Common myeloid progenitor, CD34-positive (primary cell): ENCODE data around the gene VIPR1.
"Not testable (repeated sequence)": the region's sequence is repeated elsewhere in the genome, so short reads cannot be mapped to it uniquely, and the experiment has no call there.

Source experiments
- CTCF ChIA-PET: fragments of 350-600 bp; sonication (Branson Sonifier 250); formaldehyde crosslinking; loops from one replicate; lab custom pipeline; 2021; ENCODE audit warnings: antibody characterized with exemption; lab: Charles Lee
- POLR2A ChIA-PET: fragments of 350-600 bp; sonication (Branson Sonifier 250); formaldehyde crosslinking; loops from one replicate; lab custom pipeline; 2021; ENCODE audit warnings: antibody characterized with exemption; lab: Charles Lee
- DNase-seq, 3 donors: peaks; one replicate each; pipeline versions ENCODE4 v3.0.0 to v3.0.0-alpha.2; 2013
- H3K27ac ChIP-seq, 2 experiments: 1 replicate in 1 of 2; 2 replicates in 1 of 2; pipeline ENCODE4 v1.7.0; 2013; ENCODE audit warnings: inconsistent platforms in 2 of 2, low read length in 2 of 2, mild to moderate bottlenecking in 2 of 2, low read depth in 1 of 2, moderate library complexity in 1 of 2; ENCODE audit not compliant: severe bottlenecking in 2 of 2, insufficient read depth in 1 of 2, poor library complexity in 1 of 2
- H3K27me3 ChIP-seq, 5 experiments: replicated peaks in 2 of 5; 1 replicate in 3 of 5; 2 replicates in 2 of 5; pipeline versions ENCODE4 v1.6.1 to v1.7.0; 2013; ENCODE audit warnings: low read length in 4 of 5, mild to moderate bottlenecking in 2 of 5, moderate library complexity in 2 of 5, inconsistent platforms in 1 of 5; ENCODE audit not compliant: insufficient read depth in 5 of 5, control insufficient read depth in 4 of 5
- H3K36me3 ChIP-seq, 4 experiments: 1 replicate in 2 of 4; 2 replicates in 2 of 4; pipeline versions ENCODE4 v1.6.1 to v1.7.0; 2013; ENCODE audit warnings: low read length in 3 of 4, control low read depth in 1 of 4, mild to moderate bottlenecking in 1 of 4; ENCODE audit not compliant: control insufficient read depth in 4 of 4, insufficient read depth in 4 of 4
- H3K4me1 ChIP-seq, 4 experiments: 1 replicate in 3 of 4; 2 replicates in 1 of 4; pipeline versions ENCODE4 v1.6.1 to v1.7.1; 2013; ENCODE audit warnings: low read length in 3 of 4, mild to moderate bottlenecking in 3 of 4, control low read depth in 1 of 4, inconsistent platforms in 1 of 4, moderate library complexity in 1 of 4; ENCODE audit not compliant: control insufficient read depth in 4 of 4, insufficient read depth in 4 of 4; ENCODE audit errors: control extremely low read depth in 1 of 4
- H3K4me3 ChIP-seq, 7 experiments: 1 replicate in 4 of 7; 2 replicates in 3 of 7; pipeline versions ENCODE4 v1.5.1 to v1.7.0; 2013; ENCODE audit warnings: mild to moderate bottlenecking in 7 of 7, low read length in 6 of 7, moderate library complexity in 6 of 7, inconsistent platforms in 2 of 7, low read depth in 2 of 7, control low read depth in 1 of 7; ENCODE audit not compliant: insufficient read depth in 4 of 7, control insufficient read depth in 1 of 7; ENCODE audit errors: extremely low read depth in 1 of 7
- H3K9me3 ChIP-seq, 5 experiments: 1 replicate in 4 of 5; 2 replicates in 1 of 5; pipeline versions ENCODE4 v1.6.1 to v1.7.1; 2013; ENCODE audit warnings: low read length in 4 of 5, mild to moderate bottlenecking in 2 of 5, inconsistent platforms in 1 of 5, low read depth in 1 of 5, moderate library complexity in 1 of 5; ENCODE audit not compliant: control insufficient read depth in 4 of 5, insufficient read depth in 2 of 5; ENCODE audit errors: control extremely low read depth in 1 of 5
- whole genome bisulfite sequencing: methylation state at CpG from one replicate; pipeline ENCODE4 v1.1.5; 2013; ENCODE audit not compliant: insufficient coverage; 5-methylcytosine and 5-hydroxymethylcytosine counted together

VIPR1 gene

DNA sequence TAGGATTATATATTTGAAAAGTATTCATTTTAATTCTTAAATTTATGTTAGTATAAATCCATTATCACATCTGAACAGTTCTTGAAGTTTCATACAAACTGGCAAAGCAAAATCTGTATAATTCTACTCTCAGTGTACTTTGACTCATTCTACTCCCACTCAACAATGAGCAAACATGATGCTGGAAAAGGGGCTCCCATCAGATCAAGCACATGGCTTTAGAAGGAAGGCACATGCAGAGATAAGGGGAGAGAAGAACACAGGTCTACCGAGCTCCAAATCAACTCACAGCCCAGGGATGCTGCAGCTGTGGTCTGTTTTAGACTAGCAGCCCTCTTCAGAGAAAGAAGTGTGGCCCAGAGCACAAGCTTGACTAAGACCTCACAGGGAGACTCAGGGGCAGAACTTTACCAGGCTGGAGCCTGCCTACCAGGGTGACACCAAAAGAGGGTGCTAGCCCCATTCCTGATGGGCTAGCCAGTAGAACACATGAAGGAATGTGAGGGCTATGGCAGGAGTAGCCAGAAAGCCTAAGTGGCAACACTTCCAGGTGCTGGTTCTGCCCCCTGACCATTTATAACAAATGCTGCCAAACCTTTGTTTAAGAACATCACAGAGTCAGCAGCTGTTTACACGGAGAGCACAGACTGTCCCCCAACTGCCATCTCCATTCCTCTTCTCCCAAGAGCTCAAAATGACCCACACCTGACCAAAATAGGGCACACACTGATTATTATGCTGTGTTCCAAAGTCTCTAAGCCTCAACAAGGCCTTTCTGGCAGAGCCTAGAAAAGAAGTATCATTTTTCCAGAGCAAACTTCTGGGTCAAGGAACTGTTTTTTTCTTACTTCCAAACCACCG lies 59.8 kb downstream of the VIPR1 start:
- CTCF ChIA-PET: interaction anchor here (1.0 to 5.0 kb wide), 5 partner anchors 10 to 119 kb away, joined by 3 to 41 read pairs (median 3); no protein-coding TSS in a partner anchor

DNA sequence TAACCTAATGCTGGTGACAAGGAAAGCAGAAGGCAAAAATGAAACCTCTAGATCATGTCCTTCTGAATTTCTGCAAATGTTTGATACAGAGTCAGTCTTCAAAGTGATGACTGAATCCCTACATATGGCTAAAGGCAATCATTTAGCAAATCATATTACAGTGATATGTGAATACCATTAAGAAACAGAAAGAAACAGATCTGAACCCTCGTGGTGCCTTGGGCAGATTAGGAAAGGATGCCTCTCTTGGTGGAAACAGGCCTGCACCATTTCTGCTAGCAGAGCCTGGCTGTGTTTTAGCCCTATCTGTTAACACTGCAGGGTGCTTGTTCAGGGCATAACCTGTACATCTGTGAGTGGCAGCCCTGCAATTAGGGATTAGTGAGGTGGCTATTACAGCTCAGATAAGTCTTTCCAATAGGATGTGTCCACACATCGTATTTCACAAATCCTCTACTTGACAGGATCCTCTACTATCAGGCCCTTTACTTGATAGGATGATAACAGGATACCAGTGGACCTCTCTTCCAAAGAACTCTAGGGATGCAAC lies 67.2 kb downstream of the VIPR1 start:
- H3K4me3 ChIP-seq: no peak overlapping the region
- peaks cover 0 to 5% (median under 1%) of the 10 kb centered on the region in 5 experiments for H3K9me3 ChIP-seq
- no peak overlapping the region for H3K27ac ChIP-seq
- H3K4me1 ChIP-seq: no peaks in the 10 kb centered on the region
- ChIA-PET CTCF (interaction anchor here (1.0 to 1.2 kb wide), 2 partner anchors 16 to 23 kb away, joined by 3 read pairs; no protein-coding TSS in a partner anchor), POLR2A (no interaction called here)
- H3K27me3 ChIP-seq: no peaks in the 10 kb centered on the region
- WGBS: 93% methylated on average over 2 of the region's 2 CpGs
- DNase-seq: no peak
- H3K36me3 ChIP-seq: peaks cover 10 to 43% (median 25%) of the 10 kb centered on the region in 4 experiments

More for the DNA sequence above, 59.8 kb downstream of the VIPR1 start:
- Histone ChIP-seq H3K36me3 (peaks cover 26 to 81% (median 40%) of the 10 kb centered on the region in 4 experiments), H3K27me3 (no peaks in the 10 kb centered on the region), H3K4me3 (no peak overlapping the region), H3K27ac (peak overlapping the region in 1 of 2 experiments; percentile 3), H3K9me3 (no peaks in the 10 kb centered on the region), H3K4me1 (no peaks in the 10 kb centered on the region)
- DNase-seq: no peak
- POLR2A ChIA-PET: no interaction called here
- WGBS: 86% methylated on average over 2 of the region's 3 CpGs

DNA sequence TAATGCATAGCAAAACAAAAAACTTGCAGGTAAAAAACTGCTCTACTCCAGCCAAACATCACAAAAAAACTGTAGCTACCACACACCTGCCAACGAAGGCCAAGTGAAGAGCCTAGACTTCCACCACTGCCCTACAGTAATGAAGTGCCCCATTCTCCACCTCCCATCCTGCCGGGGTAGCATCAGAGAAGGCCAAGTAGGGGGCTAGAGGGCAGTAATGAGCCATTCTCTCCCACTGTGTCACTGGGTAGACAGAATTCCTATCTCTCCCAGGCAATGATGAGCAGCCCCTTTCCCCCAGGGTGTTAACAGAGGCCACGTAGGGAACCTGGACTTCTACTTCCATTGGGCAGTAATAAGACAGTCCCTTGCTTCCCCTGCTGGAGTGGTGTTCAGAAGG lies 69.8 kb downstream of the VIPR1 start:
- no peaks in the 10 kb centered on the region for H3K4me1 ChIP-seq
- peaks cover 9 to 30% (median 19%) of the 10 kb centered on the region in 4 experiments for H3K36me3 ChIP-seq
- 42% methylated on average over 1 of the region's 3 CpGs for WGBS
- ChIA-PET CTCF (interaction anchor here (0.9 to 2.4 kb wide), 11 partner anchors 9 to 79 kb away, joined by 3 to 11 read pairs (median 5); partner anchors contain the start of genes SEC22C and SS18L2), POLR2A (no interaction called here)
- no peak overlapping the region for H3K27ac ChIP-seq
- H3K27me3 ChIP-seq: no peaks in the 10 kb centered on the region
- peak; percentile 15 to 25 (median 22) for DNase-seq
- H3K9me3 ChIP-seq: peaks cover 3 to 15% (median 7%) of the 10 kb centered on the region in 5 experiments
- no peak overlapping the region for H3K4me3 ChIP-seq

DNA sequence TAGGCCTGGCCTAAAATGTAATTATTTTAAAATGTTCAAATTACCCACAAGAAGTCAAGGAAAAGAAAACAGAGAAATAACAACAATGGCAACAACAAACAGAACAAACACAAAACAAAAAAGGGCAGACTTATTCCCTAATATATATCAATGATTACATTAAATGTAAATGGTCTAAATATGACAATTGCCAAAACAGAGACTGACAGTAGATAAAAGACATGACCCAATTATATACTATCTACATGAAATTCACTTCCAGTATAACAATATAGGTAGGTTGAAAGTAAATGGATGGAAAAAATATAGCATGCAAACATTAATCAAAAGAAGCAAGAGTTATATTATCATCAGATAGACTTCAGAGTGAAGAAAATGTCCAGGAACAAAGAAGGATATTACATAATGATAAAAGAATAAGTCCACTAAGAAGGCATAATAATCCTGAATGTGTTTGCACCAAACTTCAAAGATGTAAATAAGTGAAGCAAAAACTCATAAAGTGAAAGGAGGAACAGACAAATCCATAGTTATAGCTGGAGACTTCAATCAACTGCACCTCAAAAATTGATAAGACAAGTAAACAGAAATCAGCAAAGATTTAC lies 72.8 kb downstream of the VIPR1 start:
- DNase-seq: peak in 1 of 3 donors; percentile 8
- Histone ChIP-seq H3K4me1 (peaks cover 0 to 2% (median under 1%) of the 10 kb centered on the region in 4 experiments), H3K9me3 (peaks cover 3 to 15% (median 7%) of the 10 kb centered on the region in 5 experiments), H3K4me3 (no peak overlapping the region), H3K27me3 (no peaks in the 10 kb centered on the region), H3K27ac (no peak overlapping the region), H3K36me3 (peaks cover 9 to 23% (median 11%) of the 10 kb centered on the region in 4 experiments)
- ChIA-PET CTCF (no interaction called here), POLR2A (no interaction called here)

DNA sequence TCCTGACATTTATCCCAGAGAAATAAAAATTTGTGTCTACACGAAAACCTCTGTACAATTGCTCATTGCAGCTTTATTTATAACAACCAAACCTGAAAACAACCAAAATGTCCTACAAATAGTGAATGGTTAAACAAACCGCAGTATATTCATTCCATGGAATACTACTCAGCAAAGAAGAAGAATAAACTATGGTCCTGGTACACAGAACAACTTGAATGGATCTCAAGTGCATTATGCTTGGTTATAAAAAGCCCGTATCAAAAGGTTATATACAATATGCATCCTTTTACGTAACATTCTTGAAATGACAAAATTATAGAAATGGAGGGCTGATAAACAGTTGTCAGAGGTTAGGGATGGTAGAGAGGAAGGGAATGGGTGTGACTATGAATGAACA lies 75.6 kb downstream of the VIPR1 start:
- 97% methylated on average over 4 of the region's 4 CpGs for WGBS
- peaks cover 12 to 23% (median 19%) of the 10 kb centered on the region in 4 experiments for H3K4me1 ChIP-seq
- no peaks in the 10 kb centered on the region for H3K27me3 ChIP-seq
- no peak overlapping the region for H3K27ac ChIP-seq
- H3K4me3 ChIP-seq: no peak overlapping the region
- peaks cover 7 to 23% (median 11%) of the 10 kb centered on the region in 4 experiments for H3K36me3 ChIP-seq
- no peak for DNase-seq
- peaks cover 3 to 15% (median 7%) of the 10 kb centered on the region in 5 experiments for H3K9me3 ChIP-seq
- CTCF ChIA-PET: interaction anchor here (1.0 to 1.4 kb wide), 4 partner anchors 31 to 166 kb away, joined by 3 read pairs; no protein-coding TSS in a partner anchor
- POLR2A ChIA-PET: no interaction called here

DNA sequence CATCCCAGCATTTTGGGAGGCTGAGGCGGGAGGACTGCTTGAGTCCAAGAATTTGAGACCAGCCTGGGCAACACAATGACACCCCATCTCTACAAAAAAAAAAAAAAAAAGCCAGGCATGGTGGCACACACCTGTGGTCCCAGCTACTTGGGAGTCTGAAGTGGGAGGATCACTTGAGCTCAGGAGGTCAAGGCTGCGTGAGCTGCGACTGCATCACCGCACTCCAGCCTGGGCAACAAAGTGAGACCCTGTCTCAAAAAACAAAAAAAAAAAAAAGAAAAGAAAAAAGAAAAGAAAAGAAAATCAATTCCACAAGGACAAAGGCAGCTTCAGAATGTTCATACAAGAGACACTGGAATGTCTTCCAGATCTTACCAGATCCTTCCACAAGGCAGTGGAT lies 76.9 kb downstream of the VIPR1 start:
- CTCF ChIA-PET: interaction anchor here (1.3 to 1.4 kb wide), 2 partner anchors 57 to 64 kb away, joined by 3 read pairs; no protein-coding TSS in a partner anchor
- not testable (repeated sequence) for DNase-seq, H3K27ac ChIP-seq, H3K27me3 ChIP-seq, H3K4me3 ChIP-seq
- Histone ChIP-seq H3K4me1 (peaks cover 13 to 26% (median 20%) of the 10 kb centered on the region in 4 experiments), H3K9me3 (peaks cover 3 to 13% (median 7%) of the 10 kb centered on the region in 5 experiments), H3K36me3 (peaks cover 4 to 14% (median 5%) of the 10 kb centered on the region in 4 experiments)
- POLR2A ChIA-PET: interaction anchor here (1.0 kb wide), 1 partner anchor 11 kb away, joined by 3 read pairs; the partner anchor contains the start of gene SS18L2
- 100% methylated on average over 1 of the region's 4 CpGs for WGBS
